HFF-Myc (cell line): ENCODE measurements around the gene CTU1.

Source experiments
- DNase-seq: peaks from one replicate; pipeline ENCODE4 v3.0.0-alpha.2; 2011; ENCODE audit warnings: low read depth; ENCODE audit errors: extremely low read depth
- H3K4me3 ChIP-seq: replicated peaks from 2 replicates; pipeline ENCODE4 v1.5.1; 2011; ENCODE audit warnings: low read depth, mild to moderate bottlenecking, control low read depth, low read length
- TF ChIP-seq, protein P1 (sequence below): IDR thresholded peaks from 2 replicates; pipeline ENCODE4 v1.5.1; 2012; ENCODE audit warnings: mild to moderate bottlenecking, low read depth, low read length, control low read depth; ENCODE audit errors: missing control alignments

Gene CTU1

GRCh38 chr19:51099047-51099382 is 9.2 kb downstream of the CTU1 start:
- no peak for DNase-seq
- no peak overlapping the region for H3K4me3 ChIP-seq
- TF ChIP-seq, protein P1, sequence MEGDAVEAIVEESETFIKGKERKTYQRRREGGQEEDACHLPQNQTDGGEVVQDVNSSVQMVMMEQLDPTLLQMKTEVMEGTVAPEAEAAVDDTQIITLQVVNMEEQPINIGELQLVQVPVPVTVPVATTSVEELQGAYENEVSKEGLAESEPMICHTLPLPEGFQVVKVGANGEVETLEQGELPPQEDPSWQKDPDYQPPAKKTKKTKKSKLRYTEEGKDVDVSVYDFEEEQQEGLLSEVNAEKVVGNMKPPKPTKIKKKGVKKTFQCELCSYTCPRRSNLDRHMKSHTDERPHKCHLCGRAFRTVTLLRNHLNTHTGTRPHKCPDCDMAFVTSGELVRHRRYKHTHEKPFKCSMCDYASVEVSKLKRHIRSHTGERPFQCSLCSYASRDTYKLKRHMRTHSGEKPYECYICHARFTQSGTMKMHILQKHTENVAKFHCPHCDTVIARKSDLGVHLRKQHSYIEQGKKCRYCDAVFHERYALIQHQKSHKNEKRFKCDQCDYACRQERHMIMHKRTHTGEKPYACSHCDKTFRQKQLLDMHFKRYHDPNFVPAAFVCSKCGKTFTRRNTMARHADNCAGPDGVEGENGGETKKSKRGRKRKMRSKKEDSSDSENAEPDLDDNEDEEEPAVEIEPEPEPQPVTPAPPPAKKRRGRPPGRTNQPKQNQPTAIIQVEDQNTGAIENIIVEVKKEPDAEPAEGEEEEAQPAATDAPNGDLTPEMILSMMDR: no peak

DNA sequence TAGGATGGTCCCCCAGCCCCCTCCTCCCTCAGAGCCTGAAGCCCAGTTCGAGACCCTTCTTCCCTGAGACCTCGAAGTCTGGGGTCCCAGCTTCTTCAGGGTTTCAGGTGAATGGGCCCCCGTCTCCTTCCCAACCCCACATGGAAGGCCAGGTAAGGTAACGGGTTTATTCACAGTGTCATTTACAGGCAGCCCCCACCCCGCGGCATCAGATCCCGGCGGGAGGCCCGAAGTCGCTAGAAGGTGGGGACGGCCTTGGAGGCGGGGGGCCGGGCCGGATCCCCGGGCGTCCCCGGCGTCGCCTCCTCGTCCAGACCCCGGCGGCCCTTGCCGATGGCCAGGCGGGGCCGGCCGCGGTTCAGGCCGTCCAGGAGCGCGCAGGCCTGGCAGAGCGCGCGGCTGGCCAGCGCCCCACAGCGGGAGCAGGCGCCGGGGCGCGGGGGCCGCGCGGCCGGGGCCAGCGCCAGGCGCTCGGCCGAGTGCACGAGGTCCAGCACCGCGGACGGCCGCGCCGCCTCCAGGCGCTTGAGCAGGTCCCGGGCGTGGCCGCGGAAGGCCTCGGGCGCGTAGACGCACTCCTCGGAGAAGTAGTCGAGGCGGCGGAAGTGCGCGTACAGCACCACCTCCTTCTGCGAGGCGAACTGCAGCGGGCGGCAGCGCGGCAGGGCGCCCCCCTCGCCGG is 9.7 kb downstream of the CTU1 start:
- H3K4me3 ChIP-seq: no peak overlapping the region
- TF ChIP-seq, protein P1: no peak
- no peak for DNase-seq

DNA sequence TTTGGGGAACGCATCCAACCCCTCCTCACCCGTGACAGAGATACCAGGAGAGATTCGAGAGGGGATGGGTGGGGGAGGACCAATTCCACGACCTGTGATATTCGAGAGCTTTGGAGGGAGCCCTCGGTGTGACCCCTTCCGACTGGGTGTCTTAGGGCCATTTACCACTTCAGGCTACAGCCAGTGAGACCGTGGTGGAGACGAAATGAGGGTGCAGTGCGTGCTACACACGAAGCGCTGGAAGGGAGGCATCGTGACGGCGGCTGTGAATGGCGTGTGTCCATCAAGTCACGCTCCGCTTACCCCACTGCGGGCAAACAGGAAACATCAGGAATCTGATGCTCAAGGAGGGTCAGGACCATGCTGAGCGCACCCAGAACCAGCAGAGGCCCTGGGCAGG is 10.4 kb downstream of the CTU1 start:
- TF ChIP-seq, protein P1: no peak

GRCh38 chr19:51097166-51097738 is 11.0 kb downstream of the CTU1 start:
- H3K4me3 ChIP-seq: no peak overlapping the region
- peak; percentile 22 for DNase-seq
- TF ChIP-seq, protein P1: peak; percentile 71

More for the DNA sequence above, 10.4 kb downstream of the CTU1 start:
- no peak overlapping the region for H3K4me3 ChIP-seq
- no peak for DNase-seq

DNA sequence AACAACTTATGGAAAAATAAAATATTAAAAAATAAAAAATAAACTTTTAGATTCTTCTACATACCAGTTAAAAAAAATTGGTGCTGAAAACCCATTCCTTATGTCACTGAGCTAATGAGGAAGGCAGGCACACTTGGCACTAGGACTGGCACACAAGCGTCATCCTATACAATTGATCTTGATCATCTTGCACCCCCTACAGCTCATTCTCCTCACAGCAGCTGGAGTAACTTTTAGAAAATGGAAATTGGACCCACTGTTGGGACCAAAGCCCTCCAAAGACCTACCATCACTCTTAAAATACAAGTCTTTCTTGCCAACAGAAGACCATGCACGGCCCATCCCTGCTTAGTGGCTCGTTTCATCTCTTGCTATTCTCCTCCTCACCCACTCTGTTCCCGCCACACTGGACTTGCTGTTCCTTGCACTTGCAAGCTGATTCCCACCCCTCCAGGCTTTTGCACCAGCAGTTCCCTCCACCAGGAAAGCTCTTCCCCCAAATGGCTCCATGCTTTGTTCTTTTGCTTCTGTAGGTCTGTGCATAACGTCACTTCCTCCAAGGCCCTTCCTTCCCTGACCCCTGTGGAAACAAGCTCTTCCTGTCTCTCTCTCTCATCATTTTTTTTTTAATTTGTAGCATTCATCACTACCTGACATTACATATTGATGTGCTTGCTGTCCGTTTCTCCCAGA is 11.6 kb downstream of the CTU1 start:
- DNase-seq: no peak
- H3K4me3 ChIP-seq: no peak overlapping the region
- TF ChIP-seq, protein P1: no peak

GRCh38 chr19:51094696-51095279 is 13.4 kb downstream of the CTU1 start:
- H3K4me3 ChIP-seq: no peak overlapping the region
- TF ChIP-seq, protein P1: peak; percentile 69
- DNase-seq: no peak
